ENCODE results near the gene AACS. TPM values are rescaled to one million over a fixed set of nuclear protein-coding genes. Genes with fewer than 3 reads are reported as not detected.

The AACS gene
- total RNA-seq, 1 donor from 2014 or later: 22.6 TPM

DNA sequence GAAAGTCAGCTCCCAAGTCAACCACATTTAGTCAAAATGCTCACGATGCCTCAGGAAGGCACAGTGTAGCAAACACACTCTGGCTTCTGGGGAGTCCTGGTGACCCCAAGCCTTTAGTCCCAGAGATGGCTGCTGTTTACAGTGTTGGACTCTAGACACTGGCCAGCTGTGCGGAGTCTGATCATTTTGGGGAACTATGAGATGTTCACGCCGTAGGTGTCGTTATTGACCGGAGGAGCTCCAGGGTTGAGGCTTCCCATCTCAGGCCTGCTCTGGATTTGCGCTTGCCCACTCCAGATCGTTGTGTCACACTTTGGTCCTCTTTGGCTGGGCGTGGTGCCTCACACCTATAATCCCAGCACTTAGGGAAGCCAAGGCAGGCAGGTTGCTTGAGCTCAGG, 44.1 kb upstream of the AACS start:
- Mint-ChIP-seq H3K4me1 (ENCODE audit: low read depth) (no peaks in the 10 kb centered on the region), H3K9me3 (ENCODE audit: low read depth) (peaks cover 3% of the 10 kb centered on the region), H3K4me3 (ENCODE audit: unreplicated experiment) (no peak overlapping the region), H3K27ac (ENCODE audit: unreplicated experiment) (no peak overlapping the region), H3K27me3 (ENCODE audit: low read depth) (no peaks in the 10 kb centered on the region), H3K36me3 (ENCODE audit: low read depth) (peaks cover 6% of the 10 kb centered on the region)
- TF ChIP-seq CTCF (IDR thresholded peaks at IDR 0.05): no peak
- peak; percentile 44 for DNase-seq (ENCODE audit: low spot score)

GRCh38 chr12:125021771-125022170, 43.5 kb upstream of the AACS start:
- no peak for TF ChIP-seq CTCF (IDR thresholded peaks at IDR 0.05)
- H3K9me3 Mint-ChIP-seq (ENCODE audit: low read depth): peaks cover 3% of the 10 kb centered on the region
- no peak overlapping the region for H3K27ac Mint-ChIP-seq (ENCODE audit: unreplicated experiment)
- peaks cover 6% of the 10 kb centered on the region for H3K36me3 Mint-ChIP-seq (ENCODE audit: low read depth)
- H3K27me3 Mint-ChIP-seq (ENCODE audit: low read depth): no peaks in the 10 kb centered on the region
- DNase-seq (ENCODE audit: low spot score): peak; percentile 7
- H3K4me1 Mint-ChIP-seq (ENCODE audit: low read depth): no peaks in the 10 kb centered on the region
- no peak overlapping the region for H3K4me3 Mint-ChIP-seq (ENCODE audit: unreplicated experiment)

GRCh38 chr12:125023065-125023464, 42.2 kb upstream of the AACS start:
- H3K27ac Mint-ChIP-seq (ENCODE audit: unreplicated experiment): no peak overlapping the region
- H3K4me3 Mint-ChIP-seq (ENCODE audit: unreplicated experiment): no peak overlapping the region
- no peaks in the 10 kb centered on the region for H3K27me3 Mint-ChIP-seq (ENCODE audit: low read depth)

GRCh38 chr12:125024949-125025563, 40.2 kb upstream of the AACS start:
- Mint-ChIP-seq H3K4me3 (ENCODE audit: unreplicated experiment) (no peak overlapping the region), H3K4me1 (ENCODE audit: low read depth) (no peaks in the 10 kb centered on the region), H3K36me3 (ENCODE audit: low read depth) (peaks cover 5% of the 10 kb centered on the region), H3K9me3 (ENCODE audit: low read depth) (peaks cover 3% of the 10 kb centered on the region), H3K27ac (ENCODE audit: unreplicated experiment) (no peak overlapping the region), H3K27me3 (ENCODE audit: low read depth) (no peaks in the 10 kb centered on the region)
- TF ChIP-seq CTCF (IDR thresholded peaks at IDR 0.05): no peak
- no peak for DNase-seq (ENCODE audit: low spot score)

More at GRCh38 chr12:125023065-125023464, 42.2 kb upstream of the AACS start:
- no peak for DNase-seq (ENCODE audit: low spot score)
- no peak for TF ChIP-seq CTCF (IDR thresholded peaks at IDR 0.05)
- H3K36me3 Mint-ChIP-seq (ENCODE audit: low read depth): peaks cover 6% of the 10 kb centered on the region
- H3K4me1 Mint-ChIP-seq (ENCODE audit: low read depth): no peaks in the 10 kb centered on the region
- peaks cover 3% of the 10 kb centered on the region for H3K9me3 Mint-ChIP-seq (ENCODE audit: low read depth)

DNA sequence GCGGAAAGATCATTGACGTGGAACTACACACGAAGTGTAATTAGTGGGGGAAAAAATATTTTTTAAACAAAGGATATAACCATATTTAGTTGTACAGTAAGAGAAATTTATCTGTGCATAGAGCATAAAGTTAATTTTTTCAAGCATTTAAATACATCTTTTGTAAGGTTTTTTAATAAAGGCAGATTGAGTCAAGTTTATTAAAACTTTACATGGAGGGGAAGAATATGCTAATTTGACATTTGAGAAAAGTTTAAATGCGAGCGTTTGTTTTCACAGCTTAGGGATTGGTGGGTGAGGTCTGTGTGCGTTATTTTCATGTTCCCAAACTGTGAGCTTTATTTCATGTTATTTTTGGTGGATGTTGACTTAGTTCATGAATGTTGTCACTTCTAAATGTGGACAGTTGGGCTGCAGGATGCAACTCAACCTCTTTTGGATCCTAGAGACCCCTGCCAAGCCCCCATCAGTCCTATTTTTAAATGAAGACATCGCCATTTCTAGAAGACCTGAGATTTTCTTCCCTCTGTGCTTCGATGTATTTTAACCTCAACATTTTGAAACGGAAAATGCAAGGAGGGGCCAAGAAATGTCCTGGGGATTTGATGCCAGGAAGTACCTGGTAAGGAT, 39.5 kb upstream of the AACS start:
- DNase-seq (ENCODE audit: low spot score): no peak
- peaks cover 3% of the 10 kb centered on the region for H3K9me3 Mint-ChIP-seq (ENCODE audit: low read depth)
- no peak overlapping the region for H3K27ac Mint-ChIP-seq (ENCODE audit: unreplicated experiment)
- H3K27me3 Mint-ChIP-seq (ENCODE audit: low read depth): no peaks in the 10 kb centered on the region
- H3K4me1 Mint-ChIP-seq (ENCODE audit: low read depth): no peaks in the 10 kb centered on the region
- TF ChIP-seq CTCF (IDR thresholded peaks at IDR 0.05): no peak
- peaks cover 5% of the 10 kb centered on the region for H3K36me3 Mint-ChIP-seq (ENCODE audit: low read depth)
- no peak overlapping the region for H3K4me3 Mint-ChIP-seq (ENCODE audit: unreplicated experiment)

Measured in chondrocyte (in vitro differentiated cells).